Aorta (tissue), 5 donors: Measurements from ENCODE around the gene ORC5. TPM values are rescaled to one million over a fixed set of nuclear protein-coding genes. Genes with fewer than 3 reads are reported as not detected.

Experiments
- ATAC-seq: fragments of 200-7000 bp; cut with Tn5 transposase; one replicate; pipeline ENCODE4 v1.9.1; 2022; ENCODE audit warnings: moderate library complexity; ENCODE audit not compliant: low FRiP score
- DNase-seq, 2 donors: peaks; one replicate each; pipeline ENCODE4 v3.0.0-alpha.2; 2020
- H3K27ac ChIP-seq, 2 donors: one replicate each; pipeline ENCODE4 v1.5.1; 2013; ENCODE audit warnings: low read length in 2 of 2, mild to moderate bottlenecking in 2 of 2, moderate library complexity in 2 of 2, control low read depth in 1 of 2, inconsistent platforms in 1 of 2, low read depth in 1 of 2
- H3K27me3 ChIP-seq, 2 donors: one replicate each; pipeline ENCODE4 v1.6.1; 2013; ENCODE audit warnings: control low read depth in 1 of 2, low read length in 1 of 2, mild to moderate bottlenecking in 1 of 2, moderate library complexity in 1 of 2; ENCODE audit not compliant: insufficient read depth in 2 of 2, control insufficient read depth in 1 of 2
- H3K36me3 ChIP-seq, 2 donors: one replicate each; pipeline ENCODE4 v1.6.1; 2013; ENCODE audit warnings: control low read depth in 1 of 2, low read length in 1 of 2, mild to moderate bottlenecking in 1 of 2; ENCODE audit not compliant: insufficient read depth in 2 of 2, control insufficient read depth in 1 of 2
- H3K4me1 ChIP-seq, 2 donors: one replicate each; pipeline ENCODE4 v1.6.1; 2013; ENCODE audit warnings: low read length in 2 of 2, control low read depth in 1 of 2, mild to moderate bottlenecking in 1 of 2, moderate library complexity in 1 of 2; ENCODE audit not compliant: insufficient read depth in 2 of 2, control insufficient read depth in 1 of 2
- H3K4me3 ChIP-seq, 2 donors: one replicate each; pipeline ENCODE4 v1.5.1; 2013; ENCODE audit warnings: low read length in 2 of 2, control low read depth in 1 of 2, mild to moderate bottlenecking in 1 of 2
- H3K9me3 ChIP-seq: one replicate; pipeline ENCODE4 v1.6.1; 2013; ENCODE audit warnings: mild to moderate bottlenecking, low read length; ENCODE audit not compliant: control insufficient read depth
- WGBS, 2 donors: extraction: QIAGEN DNeasy Blood & Tissue Kit; methylation state at CpG; one replicate each; pipeline ENCODE4 v1.1.7; 2013; 5-methylcytosine and 5-hydroxymethylcytosine counted together
- intact Hi-C, 2 donors: fragments of 100-400 bp; cut with DNase I; formaldehyde crosslinking; loops; one replicate each; pipeline versions ENCODE4 v1.14.2 to v1.15.0; 2022
- polyA plus RNA-seq, 2 donors: library from polyadenylated mRNA; stranded (reverse); fragments of 200-250 nt; gene quantifications; one replicate each; pipeline ENCODE4 v1.2.3, GENCODE V29; 2013
- total RNA-seq, 2 donors: library from RNA; stranded (reverse); fragmentation: NEBNext Ultra II Directional; extraction: Animal tissue kit (Norgen Biotek cat#: 25700); gene quantifications; one replicate each; pipeline ENCODE4 v1.2.1, GENCODE V29; 2021
- donor health status: healthy with polysubstance abuse.
- donor health status: Bipolar disorder and iron deficiency.
- donor health status: DM: no; HTN: no; CAD: no.
- donor health status: DM: no; HTN: no; CAD: no.
- donor health status: DM: yes; HTN: yes; CAD: no.

ORC5 gene
- total and polyA plus RNA-seq, 4 donors: 7.9 to 21.8 (median 10.7) TPM

- H3K4me1 ChIP-seq: no peaks in the 10 kb centered on the region
- ATAC-seq: no peak
- no peaks in the 10 kb centered on the region for H3K27me3 ChIP-seq
- intact Hi-C loops: loop anchor here in 1 of 2 donors (10.0 kb wide), 1 partner anchor 626 kb away; no protein-coding TSS in a partner anchor
- no peak overlapping the region for H3K4me3 ChIP-seq
- no peak for DNase-seq
- H3K36me3 ChIP-seq: peaks cover 0 to 2% of the 10 kb centered on the region in 2 donors
- 85 to 93% methylated on average over 1 of the region's 1 CpG for WGBS, 2 donors
- no peaks in the 10 kb centered on the region for H3K9me3 ChIP-seq
- no peak overlapping the region for H3K27ac ChIP-seq
These were observed 57.3 kb downstream of the ORC5 start for GRCh38 chr7:104150470-104150869.

- DNase-seq (no peak), ATAC-seq (no peak)
- Histone ChIP-seq H3K36me3 (peaks cover 0 to 2% of the 10 kb centered on the region in 2 donors), H3K4me1 (no peaks in the 10 kb centered on the region), H3K4me3 (no peak overlapping the region), H3K9me3 (no peaks in the 10 kb centered on the region), H3K27me3 (no peaks in the 10 kb centered on the region), H3K27ac (no peak overlapping the region)
- WGBS, 2 donors: 80 to 84% methylated on average over 2 of the region's 2 CpGs
- intact Hi-C loops: loop anchor here in 1 of 2 donors (10.0 kb wide), 1 partner anchor 625 kb away; no protein-coding TSS in a partner anchor
These were observed 58.0 kb downstream of the ORC5 start for GRCh38 chr7:104149822-104150221.

GRCh38 chr7:104142147-104142546 lies 65.7 kb downstream of the ORC5 start:
- intact Hi-C loops: no loop called here
- WGBS, 2 donors: 22 to 31% methylated on average over 2 of the region's 2 CpGs
- DNase-seq: no peak
- ATAC-seq: no peak
- Histone ChIP-seq H3K27ac (no peak overlapping the region), H3K4me3 (no peak overlapping the region), H3K9me3 (no peaks in the 10 kb centered on the region), H3K36me3 (peaks cover 0 to 2% of the 10 kb centered on the region in 2 donors), H3K4me1 (no peaks in the 10 kb centered on the region), H3K27me3 (no peaks in the 10 kb centered on the region)

GRCh38 chr7:104137971-104138370 lies 69.8 kb downstream of the ORC5 start:
- Histone ChIP-seq H3K36me3 (peaks cover 4% of the 10 kb centered on the region in 2 donors), H3K4me3 (no peak overlapping the region), H3K27ac (no peak overlapping the region), H3K9me3 (no peaks in the 10 kb centered on the region), H3K4me1 (no peaks in the 10 kb centered on the region), H3K27me3 (no peaks in the 10 kb centered on the region)
- ATAC-seq (no peak), DNase-seq (no peak)
- intact Hi-C loops: no loop called here
- 94 to 95% methylated on average over 7 of the region's 7 CpGs for WGBS, 2 donors

- 96% methylated on average over 10 of the region's 10 CpGs for WGBS, 2 donors
- ATAC-seq (no peak), DNase-seq (no peak)
- Histone ChIP-seq H3K27me3 (no peaks in the 10 kb centered on the region), H3K4me3 (no peak overlapping the region), H3K4me1 (no peaks in the 10 kb centered on the region), H3K9me3 (no peaks in the 10 kb centered on the region), H3K36me3 (peaks cover 4% of the 10 kb centered on the region in 2 donors), H3K27ac (no peak overlapping the region)
- intact Hi-C loops: no loop called here
These were observed 70.3 kb downstream of the ORC5 start for GRCh38 chr7:104137511-104137910.

GRCh38 chr7:104136981-104137380 lies 70.8 kb downstream of the ORC5 start:
- Histone ChIP-seq H3K27ac (no peak overlapping the region), H3K4me1 (no peaks in the 10 kb centered on the region), H3K4me3 (no peak overlapping the region), H3K27me3 (no peaks in the 10 kb centered on the region), H3K36me3 (peaks cover 4% of the 10 kb centered on the region in 2 donors), H3K9me3 (no peaks in the 10 kb centered on the region)
- ATAC-seq: no peak
- intact Hi-C loops: no loop called here
- 63 to 71% methylated on average over 3 of the region's 3 CpGs for WGBS, 2 donors
- no peak for DNase-seq

- H3K27ac ChIP-seq: no peak overlapping the region
- ATAC-seq (no peak), DNase-seq (no peak)
- peaks cover 4% of the 10 kb centered on the region in 2 donors for H3K36me3 ChIP-seq
- H3K27me3 ChIP-seq: no peaks in the 10 kb centered on the region
- H3K9me3 ChIP-seq: no peaks in the 10 kb centered on the region
- no peaks in the 10 kb centered on the region for H3K4me1 ChIP-seq
- no peak overlapping the region for H3K4me3 ChIP-seq
- 29 to 35% methylated on average over 2 of the region's 2 CpGs for WGBS, 2 donors
- intact Hi-C loops: no loop called here
These were observed 71.3 kb downstream of the ORC5 start for GRCh38 chr7:104136561-104136960.

GRCh38 chr7:104135760-104136558 lies 71.9 kb downstream of the ORC5 start:
- Histone ChIP-seq H3K27me3 (no peaks in the 10 kb centered on the region), H3K4me1 (no peaks in the 10 kb centered on the region), H3K36me3 (peaks cover 4% of the 10 kb centered on the region in 2 donors), H3K27ac (no peak overlapping the region), H3K4me3 (no peak overlapping the region), H3K9me3 (no peaks in the 10 kb centered on the region)
- no peak for DNase-seq
- no peak for ATAC-seq
- WGBS, 2 donors: 61% methylated on average over 4 of the region's 4 CpGs
- intact Hi-C loops: no loop called here

GRCh38 chr7:104133238-104133637 lies 74.6 kb downstream of the ORC5 start:
- Histone ChIP-seq H3K27ac (no peak overlapping the region), H3K36me3 (peaks cover 9 to 13% of the 10 kb centered on the region in 2 donors), H3K4me1 (no peaks in the 10 kb centered on the region), H3K27me3 (no peaks in the 10 kb centered on the region), H3K4me3 (no peak overlapping the region), H3K9me3 (no peaks in the 10 kb centered on the region)
- no peak for ATAC-seq
- intact Hi-C loops: no loop called here
- no peak for DNase-seq
